ENCODE data around the gene KDM4E.

DNA sequence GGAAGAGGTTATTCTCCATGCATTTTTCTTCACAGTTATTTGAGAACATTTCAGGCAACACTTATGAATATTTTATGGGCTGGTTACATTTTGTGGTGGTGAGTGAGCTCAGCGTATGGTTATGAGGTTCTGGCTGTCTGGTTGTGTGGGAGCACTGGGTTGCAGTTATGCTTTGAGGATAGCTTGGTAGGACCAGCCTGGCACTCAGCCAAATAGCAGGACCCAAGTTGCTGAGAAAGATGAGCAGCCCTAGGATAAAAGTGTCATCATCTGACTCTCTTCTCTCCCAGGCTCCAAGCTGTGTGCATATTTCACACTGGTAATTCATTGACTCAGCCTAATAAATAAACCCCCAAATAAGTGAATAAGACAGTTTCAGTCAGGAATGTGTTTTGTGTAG lies 33.6 kb downstream of the KDM4E start:
- no peak for TF ChIP-seq ZNF157 (tag by site-specific recombination; IDR thresholded peaks at IDR 0.05)
- TF ChIP-seq, protein P1, sequence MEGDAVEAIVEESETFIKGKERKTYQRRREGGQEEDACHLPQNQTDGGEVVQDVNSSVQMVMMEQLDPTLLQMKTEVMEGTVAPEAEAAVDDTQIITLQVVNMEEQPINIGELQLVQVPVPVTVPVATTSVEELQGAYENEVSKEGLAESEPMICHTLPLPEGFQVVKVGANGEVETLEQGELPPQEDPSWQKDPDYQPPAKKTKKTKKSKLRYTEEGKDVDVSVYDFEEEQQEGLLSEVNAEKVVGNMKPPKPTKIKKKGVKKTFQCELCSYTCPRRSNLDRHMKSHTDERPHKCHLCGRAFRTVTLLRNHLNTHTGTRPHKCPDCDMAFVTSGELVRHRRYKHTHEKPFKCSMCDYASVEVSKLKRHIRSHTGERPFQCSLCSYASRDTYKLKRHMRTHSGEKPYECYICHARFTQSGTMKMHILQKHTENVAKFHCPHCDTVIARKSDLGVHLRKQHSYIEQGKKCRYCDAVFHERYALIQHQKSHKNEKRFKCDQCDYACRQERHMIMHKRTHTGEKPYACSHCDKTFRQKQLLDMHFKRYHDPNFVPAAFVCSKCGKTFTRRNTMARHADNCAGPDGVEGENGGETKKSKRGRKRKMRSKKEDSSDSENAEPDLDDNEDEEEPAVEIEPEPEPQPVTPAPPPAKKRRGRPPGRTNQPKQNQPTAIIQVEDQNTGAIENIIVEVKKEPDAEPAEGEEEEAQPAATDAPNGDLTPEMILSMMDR (tag by site-specific recombination; IDR thresholded peaks at IDR 0.05) = no peak
- no peak for TF ChIP-seq ZNF571 (tag by site-specific recombination; IDR thresholded peaks at IDR 0.05)
- TF ChIP-seq PRDM10 (tag by site-specific recombination; IDR thresholded peaks at IDR 0.05) = no peak
- TF ChIP-seq PATZ1 (tag by site-specific recombination; IDR thresholded peaks at IDR 0.05) = no peak
- TF ChIP-seq ZNF658 (tag by site-specific recombination; IDR thresholded peaks at IDR 0.05) = no peak
- TF ChIP-seq, protein P2, sequence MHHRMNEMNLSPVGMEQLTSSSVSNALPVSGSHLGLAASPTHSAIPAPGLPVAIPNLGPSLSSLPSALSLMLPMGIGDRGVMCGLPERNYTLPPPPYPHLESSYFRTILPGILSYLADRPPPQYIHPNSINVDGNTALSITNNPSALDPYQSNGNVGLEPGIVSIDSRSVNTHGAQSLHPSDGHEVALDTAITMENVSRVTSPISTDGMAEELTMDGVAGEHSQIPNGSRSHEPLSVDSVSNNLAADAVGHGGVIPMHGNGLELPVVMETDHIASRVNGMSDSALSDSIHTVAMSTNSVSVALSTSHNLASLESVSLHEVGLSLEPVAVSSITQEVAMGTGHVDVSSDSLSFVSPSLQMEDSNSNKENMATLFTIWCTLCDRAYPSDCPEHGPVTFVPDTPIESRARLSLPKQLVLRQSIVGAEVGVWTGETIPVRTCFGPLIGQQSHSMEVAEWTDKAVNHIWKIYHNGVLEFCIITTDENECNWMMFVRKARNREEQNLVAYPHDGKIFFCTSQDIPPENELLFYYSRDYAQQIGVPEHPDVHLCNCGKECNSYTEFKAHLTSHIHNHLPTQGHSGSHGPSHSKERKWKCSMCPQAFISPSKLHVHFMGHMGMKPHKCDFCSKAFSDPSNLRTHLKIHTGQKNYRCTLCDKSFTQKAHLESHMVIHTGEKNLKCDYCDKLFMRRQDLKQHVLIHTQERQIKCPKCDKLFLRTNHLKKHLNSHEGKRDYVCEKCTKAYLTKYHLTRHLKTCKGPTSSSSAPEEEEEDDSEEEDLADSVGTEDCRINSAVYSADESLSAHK (tag by site-specific recombination; IDR thresholded peaks at IDR 0.05) = no peak
- no peak for TF ChIP-seq ZFP41 (tag by site-specific recombination; IDR thresholded peaks at IDR 0.05; ENCODE audit: borderline replicate concordance)
- TF ChIP-seq, protein P3, sequence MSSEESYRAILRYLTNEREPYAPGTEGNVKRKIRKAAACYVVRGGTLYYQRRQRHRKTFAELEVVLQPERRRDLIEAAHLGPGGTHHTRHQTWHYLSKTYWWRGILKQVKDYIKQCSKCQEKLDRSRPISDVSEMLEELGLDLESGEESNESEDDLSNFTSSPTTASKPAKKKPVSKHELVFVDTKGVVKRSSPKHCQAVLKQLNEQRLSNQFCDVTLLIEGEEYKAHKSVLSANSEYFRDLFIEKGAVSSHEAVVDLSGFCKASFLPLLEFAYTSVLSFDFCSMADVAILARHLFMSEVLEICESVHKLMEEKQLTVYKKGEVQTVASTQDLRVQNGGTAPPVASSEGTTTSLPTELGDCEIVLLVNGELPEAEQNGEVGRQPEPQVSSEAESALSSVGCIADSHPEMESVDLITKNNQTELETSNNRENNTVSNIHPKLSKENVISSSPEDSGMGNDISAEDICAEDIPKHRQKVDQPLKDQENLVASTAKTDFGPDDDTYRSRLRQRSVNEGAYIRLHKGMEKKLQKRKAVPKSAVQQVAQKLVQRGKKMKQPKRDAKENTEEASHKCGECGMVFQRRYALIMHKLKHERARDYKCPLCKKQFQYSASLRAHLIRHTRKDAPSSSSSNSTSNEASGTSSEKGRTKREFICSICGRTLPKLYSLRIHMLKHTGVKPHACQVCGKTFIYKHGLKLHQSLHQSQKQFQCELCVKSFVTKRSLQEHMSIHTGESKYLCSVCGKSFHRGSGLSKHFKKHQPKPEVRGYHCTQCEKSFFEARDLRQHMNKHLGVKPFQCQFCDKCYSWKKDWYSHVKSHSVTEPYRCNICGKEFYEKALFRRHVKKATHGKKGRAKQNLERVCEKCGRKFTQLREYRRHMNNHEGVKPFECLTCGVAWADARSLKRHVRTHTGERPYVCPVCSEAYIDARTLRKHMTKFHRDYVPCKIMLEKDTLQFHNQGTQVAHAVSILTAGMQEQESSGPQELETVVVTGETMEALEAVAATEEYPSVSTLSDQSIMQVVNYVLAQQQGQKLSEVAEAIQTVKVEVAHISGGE (tag by site-specific recombination; conservative IDR thresholded peaks at IDR 0.05; ENCODE audit: low read depth) = no peak
